ENCODE data around the gene DYSF.

Gene DYSF

GRCh38 chr2:71548646-71549425 is 95.5 kb downstream of the DYSF start:
- TF ChIP-seq, protein P1, sequence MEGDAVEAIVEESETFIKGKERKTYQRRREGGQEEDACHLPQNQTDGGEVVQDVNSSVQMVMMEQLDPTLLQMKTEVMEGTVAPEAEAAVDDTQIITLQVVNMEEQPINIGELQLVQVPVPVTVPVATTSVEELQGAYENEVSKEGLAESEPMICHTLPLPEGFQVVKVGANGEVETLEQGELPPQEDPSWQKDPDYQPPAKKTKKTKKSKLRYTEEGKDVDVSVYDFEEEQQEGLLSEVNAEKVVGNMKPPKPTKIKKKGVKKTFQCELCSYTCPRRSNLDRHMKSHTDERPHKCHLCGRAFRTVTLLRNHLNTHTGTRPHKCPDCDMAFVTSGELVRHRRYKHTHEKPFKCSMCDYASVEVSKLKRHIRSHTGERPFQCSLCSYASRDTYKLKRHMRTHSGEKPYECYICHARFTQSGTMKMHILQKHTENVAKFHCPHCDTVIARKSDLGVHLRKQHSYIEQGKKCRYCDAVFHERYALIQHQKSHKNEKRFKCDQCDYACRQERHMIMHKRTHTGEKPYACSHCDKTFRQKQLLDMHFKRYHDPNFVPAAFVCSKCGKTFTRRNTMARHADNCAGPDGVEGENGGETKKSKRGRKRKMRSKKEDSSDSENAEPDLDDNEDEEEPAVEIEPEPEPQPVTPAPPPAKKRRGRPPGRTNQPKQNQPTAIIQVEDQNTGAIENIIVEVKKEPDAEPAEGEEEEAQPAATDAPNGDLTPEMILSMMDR (IDR thresholded peaks at IDR 0.05): peak; percentile 64
- Histone ChIP-seq H3K36me3 (peaks cover 99% of the 10 kb centered on the region), H3K4me1 (ENCODE audit: control insufficient read depth in 1 of 2, insufficient read depth in 1 of 2, low read depth in 1 of 2, low read length in 1 of 2) (peaks cover 11 to 19% of the 10 kb centered on the region in 2 experiments), H3K27ac (no peak overlapping the region), H3K4me3 (ENCODE audit: low read depth in 1 of 2, low read length in 1 of 2) (no peak overlapping the region), H3K9me3 (no peaks in the 10 kb centered on the region), H3K27me3 (no peaks in the 10 kb centered on the region)

- H3K4me3 ChIP-seq (ENCODE audit: low read depth in 1 of 2, low read length in 1 of 2): no peak overlapping the region
- no peaks in the 10 kb centered on the region for H3K27me3 ChIP-seq
- no peaks in the 10 kb centered on the region for H3K9me3 ChIP-seq
- peaks cover 100% of the 10 kb centered on the region for H3K36me3 ChIP-seq
- TF ChIP-seq, protein P1 (IDR thresholded peaks at IDR 0.05): no peak
- H3K4me1 ChIP-seq (ENCODE audit: control insufficient read depth in 1 of 2, insufficient read depth in 1 of 2, low read depth in 1 of 2, low read length in 1 of 2): no peaks in the 10 kb centered on the region
- H3K27ac ChIP-seq: no peak overlapping the region
These were observed 97.7 kb downstream of the DYSF start for GRCh38 chr2:71550801-71551630.

DNA sequence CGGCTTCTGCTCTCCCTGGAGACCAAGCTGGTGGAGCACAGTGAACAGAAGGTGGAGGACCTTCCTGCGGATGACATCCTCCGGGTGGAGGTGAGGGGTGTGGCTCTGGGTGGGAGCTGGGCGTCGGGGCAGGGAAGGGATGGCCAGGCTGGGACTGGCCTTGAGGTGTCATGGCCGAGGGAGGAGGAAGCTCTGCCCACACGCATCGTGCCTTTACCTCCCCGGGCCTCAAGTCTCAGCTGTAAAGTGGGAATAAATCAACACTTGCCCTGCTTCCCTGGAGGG is 98.2 kb downstream of the DYSF start:
- no peaks in the 10 kb centered on the region for H3K27me3 ChIP-seq
- H3K9me3 ChIP-seq: no peaks in the 10 kb centered on the region
- H3K4me1 ChIP-seq (ENCODE audit: control insufficient read depth in 1 of 2, insufficient read depth in 1 of 2, low read depth in 1 of 2, low read length in 1 of 2): no peaks in the 10 kb centered on the region
- H3K27ac ChIP-seq: no peak overlapping the region
- TF ChIP-seq, protein P1 (IDR thresholded peaks at IDR 0.05): no peak
- H3K4me3 ChIP-seq (ENCODE audit: low read depth in 1 of 2, low read length in 1 of 2): no peak overlapping the region
- peaks cover 100% of the 10 kb centered on the region for H3K36me3 ChIP-seq

DNA sequence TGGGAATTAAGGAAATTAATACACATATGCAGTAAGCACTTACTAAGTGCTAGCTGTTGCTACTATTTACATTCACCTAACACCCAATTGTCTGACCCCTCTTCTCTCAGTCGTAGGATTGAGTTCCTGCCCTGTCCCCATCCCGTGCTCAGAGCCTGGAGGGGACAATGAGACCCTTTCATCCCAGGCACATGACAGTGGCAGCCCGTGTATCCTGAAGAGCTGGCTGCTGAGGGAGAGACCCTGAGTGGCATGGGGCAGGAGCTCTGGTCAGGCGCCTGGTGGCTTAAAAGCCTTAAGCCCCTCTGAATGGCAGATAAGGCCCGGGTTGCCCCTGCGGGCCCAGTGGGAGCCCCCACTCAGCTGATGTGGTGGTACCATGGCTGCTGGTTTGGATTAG is 99.0 kb downstream of the DYSF start:
- H3K27ac ChIP-seq: no peak overlapping the region
- H3K36me3 ChIP-seq: peaks cover 100% of the 10 kb centered on the region
- no peaks in the 10 kb centered on the region for H3K9me3 ChIP-seq
- no peak overlapping the region for H3K4me3 ChIP-seq (ENCODE audit: low read depth in 1 of 2, low read length in 1 of 2)
- TF ChIP-seq, protein P1 (IDR thresholded peaks at IDR 0.05): no peak
- no peaks in the 10 kb centered on the region for H3K27me3 ChIP-seq
- H3K4me1 ChIP-seq (ENCODE audit: control insufficient read depth in 1 of 2, insufficient read depth in 1 of 2, low read depth in 1 of 2, low read length in 1 of 2): no peaks in the 10 kb centered on the region

GRCh38 chr2:71552861-71553301 is 99.5 kb downstream of the DYSF start:
- TF ChIP-seq, protein P1 (IDR thresholded peaks at IDR 0.05): no peak
- Histone ChIP-seq H3K4me1 (ENCODE audit: control insufficient read depth in 1 of 2, insufficient read depth in 1 of 2, low read depth in 1 of 2, low read length in 1 of 2) (no peaks in the 10 kb centered on the region), H3K27ac (no peak overlapping the region), H3K36me3 (peaks cover 100% of the 10 kb centered on the region), H3K9me3 (no peaks in the 10 kb centered on the region), H3K4me3 (ENCODE audit: low read depth in 1 of 2, low read length in 1 of 2) (no peak overlapping the region), H3K27me3 (no peaks in the 10 kb centered on the region)
